Breast epithelium (tissue), 3 donors: ENCODE data around the gene CDS1.

Source experiments
- POLR2A ChIP-seq: fragments of 450-650 bp; IDR thresholded peaks from one replicate; pipeline ENCODE4 v1.6.1; 2016; ENCODE audit warnings: antibody characterized with exemption, mild to moderate bottlenecking, moderate library complexity
- TF ChIP-seq, protein P1 (sequence below), 3 donors: fragments of 450-650 bp; IDR thresholded peaks; one replicate each; pipeline ENCODE4 v1.5.1; 2016 to 2017; ENCODE audit warnings: antibody characterized with exemption in 3 of 3, mild to moderate bottlenecking in 3 of 3, moderate library complexity in 3 of 3

DNA sequence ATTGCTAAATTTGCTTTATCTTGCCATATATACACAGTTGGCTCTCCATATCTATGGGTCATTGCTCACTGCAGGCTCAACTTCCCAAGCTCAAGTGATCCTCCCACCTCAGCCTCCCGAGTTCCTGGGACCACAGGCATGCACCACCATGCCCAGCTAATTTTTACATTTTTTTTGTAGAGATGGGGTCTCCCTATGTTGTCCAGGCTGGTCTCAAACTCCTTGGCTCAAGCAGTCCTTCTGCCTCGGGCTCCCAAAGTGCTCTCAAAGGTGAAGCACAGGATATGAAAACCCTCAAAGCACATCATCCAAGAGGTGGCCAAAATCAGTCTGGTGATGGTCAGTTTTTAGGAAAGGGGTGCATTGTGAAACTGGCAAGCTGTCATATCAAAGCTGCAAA, 11.8 kb downstream of the CDS1 start:
- TF ChIP-seq POLR2A = no peak
- TF ChIP-seq, protein P1, sequence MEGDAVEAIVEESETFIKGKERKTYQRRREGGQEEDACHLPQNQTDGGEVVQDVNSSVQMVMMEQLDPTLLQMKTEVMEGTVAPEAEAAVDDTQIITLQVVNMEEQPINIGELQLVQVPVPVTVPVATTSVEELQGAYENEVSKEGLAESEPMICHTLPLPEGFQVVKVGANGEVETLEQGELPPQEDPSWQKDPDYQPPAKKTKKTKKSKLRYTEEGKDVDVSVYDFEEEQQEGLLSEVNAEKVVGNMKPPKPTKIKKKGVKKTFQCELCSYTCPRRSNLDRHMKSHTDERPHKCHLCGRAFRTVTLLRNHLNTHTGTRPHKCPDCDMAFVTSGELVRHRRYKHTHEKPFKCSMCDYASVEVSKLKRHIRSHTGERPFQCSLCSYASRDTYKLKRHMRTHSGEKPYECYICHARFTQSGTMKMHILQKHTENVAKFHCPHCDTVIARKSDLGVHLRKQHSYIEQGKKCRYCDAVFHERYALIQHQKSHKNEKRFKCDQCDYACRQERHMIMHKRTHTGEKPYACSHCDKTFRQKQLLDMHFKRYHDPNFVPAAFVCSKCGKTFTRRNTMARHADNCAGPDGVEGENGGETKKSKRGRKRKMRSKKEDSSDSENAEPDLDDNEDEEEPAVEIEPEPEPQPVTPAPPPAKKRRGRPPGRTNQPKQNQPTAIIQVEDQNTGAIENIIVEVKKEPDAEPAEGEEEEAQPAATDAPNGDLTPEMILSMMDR (IDR thresholded peaks at IDR 0.05) = no peak
